Astrocyte (in vitro differentiated cells and primary cell): Measurements from ENCODE around the gene UCN3. TPM values are rescaled to one million over a fixed set of nuclear protein-coding genes. Genes with fewer than 3 reads are reported as not detected.
"Not testable (repeated sequence)": the region's sequence is repeated elsewhere in the genome, so short reads cannot be mapped to it uniquely, and the experiment has no call there.

Experiments
- DNase-seq: peaks from one replicate; pipeline ENCODE4 v3.0.0-alpha.2; 2010; ENCODE audit warnings: low read depth
- FAIRE-seq: peaks from 2 replicates; lab custom pipeline; 2011; peaks lifted over from hg19 to GRCh38; lab: Jason Lieb, UNC
- H2AFZ ChIP-seq: 2 replicates; pipeline ENCODE4 v1.6.0; 2012; ENCODE audit warnings: low read depth, low read length, inconsistent platforms
- H3K27ac ChIP-seq: 2 replicates; pipeline ENCODE4 v1.5.1; 2011; ENCODE audit warnings: low read depth, low read length, inconsistent platforms
- H3K27me3 ChIP-seq: 2 replicates; pipeline ENCODE4 v1.6.0; 2011; ENCODE audit warnings: low read length, inconsistent platforms; ENCODE audit not compliant: insufficient read depth
- H3K36me3 ChIP-seq: 2 replicates; pipeline ENCODE4 v1.5.1; 2011; ENCODE audit warnings: low read length, inconsistent platforms; ENCODE audit not compliant: insufficient read depth
- H3K4me1 ChIP-seq: 2 replicates; pipeline ENCODE4 v1.5.1; 2011; ENCODE audit warnings: low read length, inconsistent platforms; ENCODE audit not compliant: insufficient read depth
- H3K4me2 ChIP-seq: 2 replicates; pipeline ENCODE4 v1.6.0; 2012; ENCODE audit warnings: low read length, inconsistent platforms
- H3K4me3 ChIP-seq: 2 replicates; pipeline ENCODE4 v1.5.1; 2011; ENCODE audit warnings: low read depth, mild to moderate bottlenecking, low read length, inconsistent platforms; ENCODE audit not compliant: insufficient read depth
- H3K79me2 ChIP-seq: 2 replicates; pipeline ENCODE4 v1.6.0; 2012; ENCODE audit warnings: mild to moderate bottlenecking, low read length, inconsistent platforms; ENCODE audit not compliant: insufficient read depth
- H3K9ac ChIP-seq: 2 replicates; pipeline ENCODE4 v1.6.0; 2012; ENCODE audit warnings: mild to moderate bottlenecking, low read length, inconsistent platforms
- H3K9me3 ChIP-seq: 2 replicates; pipeline ENCODE4 v1.5.1; 2012; ENCODE audit warnings: low read depth, mild to moderate bottlenecking, low read length, inconsistent platforms; ENCODE audit not compliant: insufficient read depth
- H4K20me1 ChIP-seq: 2 replicates; pipeline ENCODE4 v1.6.0; 2012; ENCODE audit warnings: low read length, inconsistent platforms; ENCODE audit not compliant: insufficient read depth
- H3K27ac Mint-ChIP-seq: one replicate; pipeline ENCODE4 v1.8.0; 2021; ENCODE audit warnings: mild to moderate bottlenecking, mixed read lengths; ENCODE audit not compliant: unreplicated experiment
- H3K27me3 Mint-ChIP-seq: one replicate; pipeline ENCODE4 v1.8.0; 2021; ENCODE audit warnings: low read depth, mixed read lengths; ENCODE audit not compliant: unreplicated experiment
- H3K36me3 Mint-ChIP-seq: one replicate; pipeline ENCODE4 v1.8.0; 2021; ENCODE audit warnings: low read depth, mixed read lengths; ENCODE audit not compliant: unreplicated experiment
- H3K4me1 Mint-ChIP-seq: one replicate; pipeline ENCODE4 v1.8.0; 2021; ENCODE audit warnings: low read depth, mixed read lengths; ENCODE audit not compliant: unreplicated experiment
- H3K4me3 Mint-ChIP-seq: one replicate; pipeline ENCODE4 v1.8.0; 2021; ENCODE audit warnings: mild to moderate bottlenecking, moderate library complexity, mixed read lengths; ENCODE audit not compliant: unreplicated experiment
- H3K9me3 Mint-ChIP-seq: one replicate; pipeline ENCODE4 v1.8.0; 2021; ENCODE audit warnings: mild to moderate bottlenecking, mixed read lengths; ENCODE audit not compliant: unreplicated experiment
- EZH2 ChIP-seq: IDR thresholded peaks from 2 replicates; pipeline ENCODE4 v1.6.1; 2012; ENCODE audit warnings: mild to moderate bottlenecking, low read length, inconsistent platforms; ENCODE audit not compliant: insufficient read depth
- total RNA-seq: library from RNA; stranded (reverse); gene quantifications from 2 replicates; pipeline ENCODE4 v1.2.1, GENCODE V29; 2021
- TF ChIP-seq, protein P1 (sequence below): IDR thresholded peaks from 2 replicates; pipeline ENCODE4 v1.5.1; 2011; ENCODE audit warnings: low read depth, mild to moderate bottlenecking, inconsistent platforms, low read length, moderate library complexity; ENCODE audit not compliant: insufficient read depth

Gene UCN3
- total RNA-seq, 1 donor from 2014 or later = not detected

DNA sequence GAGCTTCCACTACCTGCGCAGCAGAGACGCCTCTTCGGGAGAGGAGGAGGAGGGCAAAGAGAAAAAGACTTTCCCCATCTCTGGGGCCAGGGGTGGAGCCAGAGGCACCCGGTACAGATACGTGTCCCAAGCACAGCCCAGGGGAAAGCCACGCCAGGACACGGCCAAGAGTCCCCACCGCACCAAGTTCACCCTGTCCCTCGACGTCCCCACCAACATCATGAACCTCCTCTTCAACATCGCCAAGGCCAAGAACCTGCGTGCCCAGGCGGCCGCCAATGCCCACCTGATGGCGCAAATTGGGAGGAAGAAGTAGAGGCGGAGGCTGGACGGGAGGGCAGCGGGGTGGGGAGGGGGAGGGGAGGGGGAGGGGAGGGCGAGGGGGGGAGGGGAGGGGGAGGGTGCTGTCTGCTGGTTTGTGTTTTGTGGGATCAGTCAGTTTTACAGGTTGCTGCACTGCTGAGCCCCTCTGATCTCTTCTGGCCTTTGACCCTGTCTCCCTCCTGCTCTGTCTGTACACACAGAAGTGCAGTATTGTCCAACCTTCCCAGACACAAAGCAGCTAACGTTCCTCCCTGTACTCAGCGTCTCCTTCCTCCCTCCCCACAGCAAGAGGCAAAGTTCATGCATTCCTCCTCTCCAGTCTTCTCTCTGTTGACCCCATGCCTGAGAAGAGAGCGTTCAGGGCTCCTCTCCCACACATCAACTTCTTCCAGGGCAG lies 9.3 kb downstream of the UCN3 start:
- Histone ChIP-seq H3K4me3 (no peak overlapping the region), H3K9me3 (peaks cover 7% of the 10 kb centered on the region), H3K9ac (no peak overlapping the region), H3K4me2 (no peak overlapping the region), H3K4me1 (no peaks in the 10 kb centered on the region), H3K79me2 (no peaks in the 10 kb centered on the region), H4K20me1 (no peaks in the 10 kb centered on the region), H3K36me3 (no peaks in the 10 kb centered on the region), H2AFZ (no peak overlapping the region), H3K27ac (no peak overlapping the region), H3K27me3 (no peaks in the 10 kb centered on the region)
- no peaks in the 10 kb centered on the region for H3K36me3 Mint-ChIP-seq
- FAIRE-seq (no peak), DNase-seq (no peak)
- no peaks in the 10 kb centered on the region for H3K4me1 Mint-ChIP-seq
- H3K9me3 Mint-ChIP-seq = peaks cover 7% of the 10 kb centered on the region
- no peak overlapping the region for H3K27ac Mint-ChIP-seq
- peaks cover 11% of the 10 kb centered on the region for H3K27me3 Mint-ChIP-seq
- no peak for TF ChIP-seq EZH2
- TF ChIP-seq, protein P1, sequence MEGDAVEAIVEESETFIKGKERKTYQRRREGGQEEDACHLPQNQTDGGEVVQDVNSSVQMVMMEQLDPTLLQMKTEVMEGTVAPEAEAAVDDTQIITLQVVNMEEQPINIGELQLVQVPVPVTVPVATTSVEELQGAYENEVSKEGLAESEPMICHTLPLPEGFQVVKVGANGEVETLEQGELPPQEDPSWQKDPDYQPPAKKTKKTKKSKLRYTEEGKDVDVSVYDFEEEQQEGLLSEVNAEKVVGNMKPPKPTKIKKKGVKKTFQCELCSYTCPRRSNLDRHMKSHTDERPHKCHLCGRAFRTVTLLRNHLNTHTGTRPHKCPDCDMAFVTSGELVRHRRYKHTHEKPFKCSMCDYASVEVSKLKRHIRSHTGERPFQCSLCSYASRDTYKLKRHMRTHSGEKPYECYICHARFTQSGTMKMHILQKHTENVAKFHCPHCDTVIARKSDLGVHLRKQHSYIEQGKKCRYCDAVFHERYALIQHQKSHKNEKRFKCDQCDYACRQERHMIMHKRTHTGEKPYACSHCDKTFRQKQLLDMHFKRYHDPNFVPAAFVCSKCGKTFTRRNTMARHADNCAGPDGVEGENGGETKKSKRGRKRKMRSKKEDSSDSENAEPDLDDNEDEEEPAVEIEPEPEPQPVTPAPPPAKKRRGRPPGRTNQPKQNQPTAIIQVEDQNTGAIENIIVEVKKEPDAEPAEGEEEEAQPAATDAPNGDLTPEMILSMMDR = no peak
- no peak overlapping the region for H3K4me3 Mint-ChIP-seq

DNA sequence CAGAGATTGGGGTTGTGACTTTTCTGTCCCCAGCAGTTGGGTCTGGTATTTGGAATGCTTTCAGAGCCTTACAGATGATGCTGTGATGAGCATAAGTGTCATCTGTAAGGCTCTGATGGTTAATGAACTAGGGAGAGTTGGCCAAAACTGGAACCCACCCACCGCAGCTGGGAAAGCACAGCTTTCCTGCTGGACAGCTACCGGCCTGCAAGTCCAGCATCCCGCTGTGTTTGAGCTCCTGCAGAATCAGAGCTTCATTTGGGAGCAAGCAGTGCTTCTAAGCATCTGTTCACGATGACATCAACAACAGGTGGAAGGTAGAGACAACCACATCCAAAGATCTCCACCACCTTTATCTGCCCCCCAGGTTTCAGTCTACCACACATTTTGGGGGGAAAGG lies 11.7 kb downstream of the UCN3 start:
- peaks cover 9% of the 10 kb centered on the region for H3K27me3 Mint-ChIP-seq
- H3K36me3 Mint-ChIP-seq = no peaks in the 10 kb centered on the region
- no peaks in the 10 kb centered on the region for H4K20me1 ChIP-seq
- no peaks in the 10 kb centered on the region for H3K27me3 ChIP-seq
- no peak overlapping the region for H2AFZ ChIP-seq
- H3K4me1 ChIP-seq = no peaks in the 10 kb centered on the region
- no peaks in the 10 kb centered on the region for H3K79me2 ChIP-seq
- no peak overlapping the region for H3K27ac Mint-ChIP-seq
- H3K4me3 ChIP-seq = no peak overlapping the region
- H3K9me3 ChIP-seq = peaks cover under 1% of the 10 kb centered on the region
- FAIRE-seq (no peak), DNase-seq (no peak)
- H3K27ac ChIP-seq = no peak overlapping the region
- peaks cover 7% of the 10 kb centered on the region for H3K9me3 Mint-ChIP-seq
- no peaks in the 10 kb centered on the region for H3K4me1 Mint-ChIP-seq
- TF ChIP-seq, protein P1 = no peak
- no peak for TF ChIP-seq EZH2
- no peak overlapping the region for H3K9ac ChIP-seq
- no peak overlapping the region for H3K4me2 ChIP-seq
- no peaks in the 10 kb centered on the region for H3K36me3 ChIP-seq
- no peak overlapping the region for H3K4me3 Mint-ChIP-seq

DNA sequence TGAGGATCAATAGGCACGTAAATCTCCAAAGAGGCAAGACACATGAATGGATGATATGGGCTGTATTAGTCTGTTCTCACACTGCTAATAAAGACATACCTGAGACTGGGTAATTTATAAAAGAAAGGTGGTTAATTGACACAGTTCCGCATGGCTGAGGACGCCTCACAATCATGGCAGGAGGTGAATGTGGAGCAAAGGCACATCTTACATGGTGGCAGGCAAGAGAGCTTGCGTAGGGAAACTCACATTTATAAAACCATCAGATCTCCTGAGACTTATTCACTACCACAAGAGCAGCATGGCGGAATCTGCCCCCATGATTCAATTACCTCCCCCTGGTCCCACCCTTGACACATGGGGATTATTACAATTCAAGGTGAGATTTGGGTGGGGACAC lies 14.4 kb downstream of the UCN3 start:
- H3K4me3 Mint-ChIP-seq, H3K27ac ChIP-seq, H3K4me3 ChIP-seq, H3K27me3 ChIP-seq, H3K4me2 ChIP-seq, H3K36me3 Mint-ChIP-seq, H3K4me1 ChIP-seq, H3K9ac ChIP-seq, H3K9me3 ChIP-seq, H3K27me3 Mint-ChIP-seq, DNase-seq, H4K20me1 ChIP-seq, H3K9me3 Mint-ChIP-seq, H3K36me3 ChIP-seq, H3K4me1 Mint-ChIP-seq, H3K27ac Mint-ChIP-seq, H2AFZ ChIP-seq, H3K79me2 ChIP-seq, FAIRE-seq: not testable (repeated sequence)

DNA sequence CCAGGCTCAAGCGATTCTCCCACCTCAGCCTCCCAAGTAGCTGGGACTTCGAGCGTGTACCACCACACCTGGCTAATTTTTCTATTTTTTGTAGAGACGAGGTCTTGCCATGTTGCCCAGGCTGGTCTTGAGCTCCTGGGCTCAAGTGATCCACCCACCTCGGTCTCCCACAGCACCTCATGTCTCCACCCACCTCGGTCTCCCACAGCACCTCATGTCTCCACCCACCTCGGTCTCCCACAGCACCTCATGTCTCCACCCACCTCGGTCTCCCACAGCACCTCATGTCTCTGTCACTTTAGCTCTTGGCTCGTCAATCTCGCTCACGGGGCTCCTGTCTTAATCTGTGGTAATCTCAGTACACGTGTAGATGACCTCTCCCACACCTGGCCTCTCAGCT lies 15.6 kb downstream of the UCN3 start:
- not testable (repeated sequence) for H3K9ac ChIP-seq, H3K27me3 Mint-ChIP-seq, H3K27ac ChIP-seq, H3K4me1 ChIP-seq, H3K9me3 Mint-ChIP-seq, H3K27ac Mint-ChIP-seq, DNase-seq, H3K9me3 ChIP-seq, H3K36me3 ChIP-seq, H3K4me3 ChIP-seq, H2AFZ ChIP-seq, H3K4me2 ChIP-seq, H3K4me3 Mint-ChIP-seq, FAIRE-seq, H3K4me1 Mint-ChIP-seq, H3K36me3 Mint-ChIP-seq, H4K20me1 ChIP-seq, H3K79me2 ChIP-seq, H3K27me3 ChIP-seq
